Measurements from ENCODE around the gene SLC25A45.

Gene SLC25A45

DNA sequence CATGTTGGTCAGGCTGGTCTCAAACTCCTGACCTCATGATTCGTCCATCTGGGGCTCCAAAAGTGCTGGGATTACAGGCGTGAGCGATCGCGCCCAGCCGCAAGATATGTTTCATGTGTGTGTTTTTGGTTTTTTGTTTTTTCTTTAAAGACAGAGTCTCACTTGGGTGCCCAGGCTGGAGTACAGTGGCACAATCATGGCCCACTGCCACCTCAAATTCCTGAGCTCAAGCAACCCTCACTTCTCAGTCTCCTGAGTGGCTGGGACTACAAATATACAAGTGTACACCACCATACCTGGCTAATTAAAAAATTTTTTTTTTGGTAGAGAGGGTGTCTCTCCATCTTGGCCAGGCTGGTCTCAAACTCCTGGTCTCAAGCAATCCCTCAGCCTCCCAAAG is 19.5 kb downstream of the SLC25A45 start:
- Histone ChIP-seq H3K4me3 (no peak overlapping the region), H3K9me3 (no peaks in the 10 kb centered on the region), H3K4me1 (peaks cover 0 to 9% (median 0%) of the 10 kb centered on the region in 4 donors), H3K27ac (no peak overlapping the region), H3K27me3 (no peaks in the 10 kb centered on the region), H3K36me3 (no peaks in the 10 kb centered on the region)
- DNase-seq = no peak
- intact Hi-C loops (cut with DNase I; ENCODE audit: low total_unique reads) = no loop called here
- TF ChIP-seq, protein P1, sequence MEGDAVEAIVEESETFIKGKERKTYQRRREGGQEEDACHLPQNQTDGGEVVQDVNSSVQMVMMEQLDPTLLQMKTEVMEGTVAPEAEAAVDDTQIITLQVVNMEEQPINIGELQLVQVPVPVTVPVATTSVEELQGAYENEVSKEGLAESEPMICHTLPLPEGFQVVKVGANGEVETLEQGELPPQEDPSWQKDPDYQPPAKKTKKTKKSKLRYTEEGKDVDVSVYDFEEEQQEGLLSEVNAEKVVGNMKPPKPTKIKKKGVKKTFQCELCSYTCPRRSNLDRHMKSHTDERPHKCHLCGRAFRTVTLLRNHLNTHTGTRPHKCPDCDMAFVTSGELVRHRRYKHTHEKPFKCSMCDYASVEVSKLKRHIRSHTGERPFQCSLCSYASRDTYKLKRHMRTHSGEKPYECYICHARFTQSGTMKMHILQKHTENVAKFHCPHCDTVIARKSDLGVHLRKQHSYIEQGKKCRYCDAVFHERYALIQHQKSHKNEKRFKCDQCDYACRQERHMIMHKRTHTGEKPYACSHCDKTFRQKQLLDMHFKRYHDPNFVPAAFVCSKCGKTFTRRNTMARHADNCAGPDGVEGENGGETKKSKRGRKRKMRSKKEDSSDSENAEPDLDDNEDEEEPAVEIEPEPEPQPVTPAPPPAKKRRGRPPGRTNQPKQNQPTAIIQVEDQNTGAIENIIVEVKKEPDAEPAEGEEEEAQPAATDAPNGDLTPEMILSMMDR (IDR thresholded peaks at IDR 0.05) = no peak

- intact Hi-C loops (cut with DNase I; ENCODE audit: low total_unique reads) = no loop called here
- Histone ChIP-seq H3K4me3 (no peak overlapping the region), H3K27me3 (peaks cover 0 to 2% of the 10 kb centered on the region in 2 donors), H3K9me3 (no peaks in the 10 kb centered on the region), H3K36me3 (no peaks in the 10 kb centered on the region), H3K4me1 (peaks cover 0 to 9% (median 0%) of the 10 kb centered on the region in 4 donors), H3K27ac (no peak overlapping the region)
- TF ChIP-seq, protein P1 (IDR thresholded peaks at IDR 0.05) = no peak
- DNase-seq = no peak
These were observed 20.0 kb downstream of the SLC25A45 start for GRCh38 chr11:65362320-65362931.

GRCh38 chr11:65357856-65358356 is 24.5 kb downstream of the SLC25A45 start:
- H3K36me3 ChIP-seq = no peaks in the 10 kb centered on the region
- H3K4me3 ChIP-seq = no peak overlapping the region
- no peaks in the 10 kb centered on the region for H3K9me3 ChIP-seq
- no peak overlapping the region for H3K27ac ChIP-seq
- no peak for DNase-seq
- peaks cover 0 to 14% of the 10 kb centered on the region in 2 donors for H3K27me3 ChIP-seq
- TF ChIP-seq, protein P1 (IDR thresholded peaks at IDR 0.05) = no peak
- peaks cover 0 to 27% (median 21%) of the 10 kb centered on the region in 4 donors for H3K4me1 ChIP-seq
- intact Hi-C loops (cut with DNase I; ENCODE audit: low total_unique reads) = no loop called here

DNA sequence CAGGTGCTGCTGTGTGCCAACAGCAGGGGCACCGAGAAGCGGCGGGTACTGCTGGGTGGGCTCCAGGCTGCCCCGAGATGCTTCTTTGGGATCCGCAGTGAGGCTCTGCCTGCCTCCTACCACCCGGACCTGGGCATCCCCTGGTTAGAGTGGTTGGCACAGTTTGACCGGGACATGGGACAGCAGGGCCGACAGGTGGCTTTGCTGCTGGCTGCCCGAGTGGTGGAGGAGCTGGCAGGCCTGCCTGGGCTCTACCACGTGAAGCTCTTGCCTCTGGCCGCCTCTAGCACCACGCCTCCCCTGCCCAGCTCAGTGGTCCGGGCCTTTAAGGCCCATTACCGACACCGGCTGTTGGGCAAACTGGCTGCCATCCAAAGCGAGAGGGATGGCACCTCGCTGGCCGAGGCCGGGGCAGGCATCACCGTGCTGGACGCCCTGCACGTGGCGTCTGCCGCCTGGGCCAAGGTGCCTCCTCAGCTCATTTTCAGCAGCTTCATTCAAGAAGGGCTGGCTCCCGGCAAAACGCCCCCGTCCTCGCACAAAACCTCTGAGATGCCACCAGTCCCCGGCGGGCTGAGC is 26.0 kb downstream of the SLC25A45 start:
- H3K4me1 ChIP-seq = peaks cover 0 to 27% (median 21%) of the 10 kb centered on the region in 4 donors
- H3K27ac ChIP-seq = no peak overlapping the region
- H3K9me3 ChIP-seq = no peaks in the 10 kb centered on the region
- no peak overlapping the region for H3K4me3 ChIP-seq
- intact Hi-C loops (cut with DNase I; ENCODE audit: low total_unique reads) = no loop called here
- TF ChIP-seq, protein P1 (IDR thresholded peaks at IDR 0.05) = no peak
- H3K27me3 ChIP-seq = peaks cover 0 to 14% of the 10 kb centered on the region in 2 donors
- peaks cover 6 to 12% (median 12%) of the 10 kb centered on the region in 3 donors for H3K36me3 ChIP-seq
- no peak for DNase-seq

DNA sequence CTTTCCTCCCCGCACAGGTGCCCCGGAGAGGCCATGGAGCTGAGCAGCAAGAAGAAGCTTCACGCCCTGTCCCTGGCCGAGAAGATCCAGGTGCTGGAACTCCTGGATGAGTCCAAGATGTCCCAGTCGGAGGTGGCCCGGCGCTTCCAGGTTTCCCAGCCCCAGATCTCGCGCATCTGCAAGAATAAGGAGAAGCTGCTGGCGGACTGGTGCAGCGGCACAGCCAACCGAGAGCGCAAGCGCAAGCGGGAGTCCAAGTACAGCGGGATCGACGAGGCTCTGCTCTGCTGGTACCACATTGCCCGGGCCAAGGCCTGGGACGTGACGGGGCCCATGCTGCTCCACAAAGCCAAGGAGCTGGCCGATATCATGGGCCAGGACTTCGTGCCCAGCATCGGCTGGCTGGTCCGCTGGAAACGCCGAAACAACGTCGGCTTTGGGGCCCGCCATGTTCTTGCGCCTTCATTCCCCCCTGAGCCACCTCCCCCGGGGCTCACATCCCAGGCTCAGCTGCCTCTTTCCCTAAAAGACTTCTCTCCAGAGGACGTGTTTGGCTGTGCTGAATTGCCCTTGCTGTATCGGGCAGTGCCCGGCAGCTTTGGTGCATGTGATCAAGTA is 26.6 kb downstream of the SLC25A45 start:
- no peaks in the 10 kb centered on the region for H3K9me3 ChIP-seq
- intact Hi-C loops (cut with DNase I; ENCODE audit: low total_unique reads) = no loop called here
- peaks cover 0 to 27% (median 21%) of the 10 kb centered on the region in 4 donors for H3K4me1 ChIP-seq
- H3K27ac ChIP-seq = no peak overlapping the region
- H3K4me3 ChIP-seq = peak overlapping the region; percentile 64 to 69
- TF ChIP-seq, protein P1 (IDR thresholded peaks at IDR 0.05) = no peak
- H3K27me3 ChIP-seq = peaks cover 0 to 14% of the 10 kb centered on the region in 2 donors
- peaks cover 11 to 18% (median 17%) of the 10 kb centered on the region in 3 donors for H3K36me3 ChIP-seq
- peak in 1 of 2 donors; percentile 74 for DNase-seq
